HL-60 (cell line): ENCODE data around the gene MAN1A2.

ENCODE experiments used
- DNase-seq, 2 experiments: peaks; one replicate each; pipeline ENCODE4 v3.0.0-alpha.2; 2010 to 2020; ENCODE audit warnings: low read depth in 1 of 2, low spot score in 1 of 2
- H3K27ac ChIP-seq: fragments of 250-450 bp; sonication (Bioruptor Pico); replicated peaks from 2 replicates; pipeline ENCODE4 v1.5.1; 2020; ENCODE audit warnings: mild to moderate bottlenecking, moderate library complexity
- H3K27me3 ChIP-seq: fragments of 250-450 bp; sonication (Bioruptor Pico); 2 replicates; pipeline ENCODE4 v1.5.1; 2021; ENCODE audit warnings: mild to moderate bottlenecking, moderate library complexity; ENCODE audit not compliant: insufficient read depth, poor library complexity, severe bottlenecking
- H3K4me3 ChIP-seq: replicated peaks from 2 replicates; pipeline ENCODE4 v1.5.1; 2011; ENCODE audit warnings: mild to moderate bottlenecking, control low read depth, low read length; ENCODE audit not compliant: insufficient read depth
- GABPA ChIP-seq: IDR thresholded peaks from 2 replicates; pipeline ENCODE4 v1.6.1; 2012; ENCODE audit warnings: low read depth
- POLR2AphosphoS5 ChIP-seq: IDR thresholded peaks from 2 replicates; pipeline ENCODE4 v1.6.1; 2012; ENCODE audit warnings: low read depth
- SPI1 ChIP-seq: IDR thresholded peaks from 2 replicates; pipeline ENCODE4 v1.6.1; 2012; ENCODE audit warnings: low read depth, mild to moderate bottlenecking, borderline replicate concordance
- TF ChIP-seq, protein P1 (sequence below): IDR thresholded peaks from one replicate; pipeline ENCODE4 v1.5.1; 2011; ENCODE audit warnings: low read length, control low read depth, inconsistent platforms; ENCODE audit not compliant: insufficient read depth
- TF ChIP-seq, protein P2 (sequence below): IDR thresholded peaks from 2 replicates; pipeline ENCODE4 v1.6.1; 2012; ENCODE audit warnings: low read depth; ENCODE audit not compliant: insufficient replicate concordance

The MAN1A2 gene

DNA sequence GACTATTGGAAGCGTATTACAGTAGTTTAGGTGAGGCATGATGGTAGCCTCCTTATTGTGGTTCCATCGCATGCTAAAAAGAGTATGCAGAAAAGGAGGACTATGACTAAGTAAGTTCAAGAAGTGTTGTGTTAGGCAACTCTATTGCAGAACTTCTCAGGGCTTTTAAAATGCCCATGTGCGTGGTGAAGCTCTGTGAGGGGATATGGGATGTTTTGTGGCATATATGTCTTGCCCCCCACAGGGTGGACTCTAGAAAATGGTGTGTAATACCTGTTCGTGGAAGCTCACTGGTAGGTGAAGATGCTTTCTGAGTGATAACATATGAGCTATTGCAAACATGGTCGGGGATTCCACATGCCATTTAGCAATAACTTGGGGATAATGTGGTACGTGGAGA lies 31.7 kb downstream of the MAN1A2 start:
- TF ChIP-seq SPI1 (no peak), POLR2AphosphoS5 (no peak), GABPA (no peak)
- TF ChIP-seq, protein P1, sequence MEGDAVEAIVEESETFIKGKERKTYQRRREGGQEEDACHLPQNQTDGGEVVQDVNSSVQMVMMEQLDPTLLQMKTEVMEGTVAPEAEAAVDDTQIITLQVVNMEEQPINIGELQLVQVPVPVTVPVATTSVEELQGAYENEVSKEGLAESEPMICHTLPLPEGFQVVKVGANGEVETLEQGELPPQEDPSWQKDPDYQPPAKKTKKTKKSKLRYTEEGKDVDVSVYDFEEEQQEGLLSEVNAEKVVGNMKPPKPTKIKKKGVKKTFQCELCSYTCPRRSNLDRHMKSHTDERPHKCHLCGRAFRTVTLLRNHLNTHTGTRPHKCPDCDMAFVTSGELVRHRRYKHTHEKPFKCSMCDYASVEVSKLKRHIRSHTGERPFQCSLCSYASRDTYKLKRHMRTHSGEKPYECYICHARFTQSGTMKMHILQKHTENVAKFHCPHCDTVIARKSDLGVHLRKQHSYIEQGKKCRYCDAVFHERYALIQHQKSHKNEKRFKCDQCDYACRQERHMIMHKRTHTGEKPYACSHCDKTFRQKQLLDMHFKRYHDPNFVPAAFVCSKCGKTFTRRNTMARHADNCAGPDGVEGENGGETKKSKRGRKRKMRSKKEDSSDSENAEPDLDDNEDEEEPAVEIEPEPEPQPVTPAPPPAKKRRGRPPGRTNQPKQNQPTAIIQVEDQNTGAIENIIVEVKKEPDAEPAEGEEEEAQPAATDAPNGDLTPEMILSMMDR, result no peak
- TF ChIP-seq, protein P2, sequence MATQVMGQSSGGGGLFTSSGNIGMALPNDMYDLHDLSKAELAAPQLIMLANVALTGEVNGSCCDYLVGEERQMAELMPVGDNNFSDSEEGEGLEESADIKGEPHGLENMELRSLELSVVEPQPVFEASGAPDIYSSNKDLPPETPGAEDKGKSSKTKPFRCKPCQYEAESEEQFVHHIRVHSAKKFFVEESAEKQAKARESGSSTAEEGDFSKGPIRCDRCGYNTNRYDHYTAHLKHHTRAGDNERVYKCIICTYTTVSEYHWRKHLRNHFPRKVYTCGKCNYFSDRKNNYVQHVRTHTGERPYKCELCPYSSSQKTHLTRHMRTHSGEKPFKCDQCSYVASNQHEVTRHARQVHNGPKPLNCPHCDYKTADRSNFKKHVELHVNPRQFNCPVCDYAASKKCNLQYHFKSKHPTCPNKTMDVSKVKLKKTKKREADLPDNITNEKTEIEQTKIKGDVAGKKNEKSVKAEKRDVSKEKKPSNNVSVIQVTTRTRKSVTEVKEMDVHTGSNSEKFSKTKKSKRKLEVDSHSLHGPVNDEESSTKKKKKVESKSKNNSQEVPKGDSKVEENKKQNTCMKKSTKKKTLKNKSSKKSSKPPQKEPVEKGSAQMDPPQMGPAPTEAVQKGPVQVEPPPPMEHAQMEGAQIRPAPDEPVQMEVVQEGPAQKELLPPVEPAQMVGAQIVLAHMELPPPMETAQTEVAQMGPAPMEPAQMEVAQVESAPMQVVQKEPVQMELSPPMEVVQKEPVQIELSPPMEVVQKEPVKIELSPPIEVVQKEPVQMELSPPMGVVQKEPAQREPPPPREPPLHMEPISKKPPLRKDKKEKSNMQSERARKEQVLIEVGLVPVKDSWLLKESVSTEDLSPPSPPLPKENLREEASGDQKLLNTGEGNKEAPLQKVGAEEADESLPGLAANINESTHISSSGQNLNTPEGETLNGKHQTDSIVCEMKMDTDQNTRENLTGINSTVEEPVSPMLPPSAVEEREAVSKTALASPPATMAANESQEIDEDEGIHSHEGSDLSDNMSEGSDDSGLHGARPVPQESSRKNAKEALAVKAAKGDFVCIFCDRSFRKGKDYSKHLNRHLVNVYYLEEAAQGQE, result no peak
- Histone ChIP-seq H3K4me3 (no peak overlapping the region), H3K27me3 (no peaks in the 10 kb centered on the region), H3K27ac (no peak overlapping the region)
- peak in 1 of 2 experiments; percentile 8 for DNase-seq

DNA sequence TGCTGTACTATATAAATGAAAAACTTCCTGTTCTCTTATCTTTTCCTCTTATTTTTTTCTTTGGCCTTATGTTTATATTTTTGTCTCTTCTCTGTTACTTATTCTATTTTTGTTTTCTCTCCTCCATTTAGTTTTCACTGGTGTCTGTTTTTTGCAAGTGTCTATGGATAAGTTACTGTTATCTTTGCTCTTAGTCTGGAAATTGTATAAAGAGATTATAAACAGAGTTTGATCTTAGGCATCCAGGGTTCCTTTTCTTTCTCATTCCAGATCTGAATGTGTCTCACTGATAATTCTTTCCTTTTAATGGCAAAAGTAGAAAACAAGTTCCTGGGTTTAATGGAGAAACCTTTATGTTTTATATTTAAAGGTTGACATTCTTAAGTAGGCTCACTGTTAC lies 34.5 kb downstream of the MAN1A2 start:
- no peaks in the 10 kb centered on the region for H3K27me3 ChIP-seq
- DNase-seq, result no peak
- TF ChIP-seq, protein P1, result no peak
- TF ChIP-seq POLR2AphosphoS5 (no peak), SPI1 (no peak)
- no peak overlapping the region for H3K4me3 ChIP-seq
- H3K27ac ChIP-seq, result no peak overlapping the region

DNA sequence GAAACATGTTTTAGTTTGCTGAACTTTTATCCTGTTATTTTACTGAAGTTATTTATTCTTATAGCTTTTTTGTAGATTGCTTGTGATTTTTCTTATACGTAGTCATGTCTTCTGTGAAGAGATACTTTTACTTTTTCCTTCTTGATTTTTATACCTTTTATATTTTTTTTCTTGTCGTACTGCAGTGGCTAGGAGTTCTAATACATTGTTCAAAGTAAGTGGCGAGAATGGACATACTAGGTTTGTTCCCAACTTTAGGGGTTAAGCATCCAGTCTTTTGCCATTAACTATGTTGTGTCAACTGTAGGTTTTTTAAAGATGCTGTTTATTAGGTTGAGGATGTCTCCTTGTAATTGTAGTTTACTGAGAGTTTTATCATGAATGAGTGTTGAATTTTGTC lies 36.3 kb downstream of the MAN1A2 start:
- no peak overlapping the region for H3K27ac ChIP-seq
- no peak for DNase-seq
- H3K27me3 ChIP-seq, result no peaks in the 10 kb centered on the region
- no peak for TF ChIP-seq SPI1
- no peak for TF ChIP-seq POLR2AphosphoS5
- TF ChIP-seq, protein P2, result no peak
- no peak for TF ChIP-seq GABPA
- TF ChIP-seq, protein P1, result no peak
- H3K4me3 ChIP-seq, result no peak overlapping the region

DNA sequence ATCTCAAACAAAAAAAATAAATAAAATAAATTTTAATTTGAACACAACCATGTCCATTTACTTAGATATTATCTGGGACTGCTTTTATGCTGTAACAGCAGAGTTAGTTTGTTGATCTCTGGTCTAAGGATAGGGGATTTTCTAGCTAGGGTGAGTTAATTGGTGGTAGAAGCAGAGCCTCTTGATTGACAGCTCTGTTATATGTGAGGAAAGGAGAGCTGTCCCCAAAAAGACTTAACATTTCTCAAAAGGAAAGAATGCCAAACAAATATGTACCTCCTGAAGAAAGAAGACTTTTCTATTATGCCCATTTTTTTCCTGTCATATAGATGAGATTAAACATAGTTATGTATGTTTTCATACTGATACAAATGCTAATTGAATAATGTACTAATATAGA lies 37.8 kb downstream of the MAN1A2 start:
- no peak for DNase-seq

More for the DNA sequence above, 37.8 kb downstream of the MAN1A2 start:
- Histone ChIP-seq H3K4me3 (no peak overlapping the region), H3K27ac (no peak overlapping the region), H3K27me3 (no peaks in the 10 kb centered on the region)
- TF ChIP-seq POLR2AphosphoS5 (no peak), SPI1 (no peak), GABPA (no peak)
- TF ChIP-seq, protein P1, result no peak
- TF ChIP-seq, protein P2, result no peak
